Activated B cell treated with CpG ODN at 0.5 μM for 24 hours (primary cell): ENCODE results near the gene HMBS. TPM values are rescaled to one million over a fixed set of nuclear protein-coding genes. Genes with fewer than 3 reads are reported as not detected.
A peak's percentile ranks its signal among the peaks of the same experiment; 100 is the strongest.

Experiments
- ATAC-seq: fragments of 200-7000 bp; cut with Tn5 transposase; one replicate; pipeline ENCODE4 v1.10.0; 2021; ENCODE audit warnings: low read depth, mild to moderate bottlenecking, moderate library complexity
- CTCF ChIA-PET: fragments of 350-600 bp; sonication (Branson Sonifier 250); formaldehyde crosslinking; loops from one replicate; lab custom pipeline; 2021; ENCODE audit warnings: antibody characterized with exemption; lab: Charles Lee
- POLR2A ChIA-PET: fragments of 350-600 bp; sonication (Branson Sonifier 250); formaldehyde crosslinking; loops from one replicate; lab custom pipeline; 2021; ENCODE audit warnings: antibody characterized with exemption; lab: Charles Lee
- DNase-seq: peaks from one replicate; pipeline ENCODE4 v3.0.0; 2022
- H3K27ac Mint-ChIP-seq: one replicate; pipeline ENCODE4 v1.8.0; 2020; ENCODE audit warnings: mixed read lengths
- H3K27me3 Mint-ChIP-seq: one replicate; pipeline ENCODE4 v1.8.0; 2021; ENCODE audit warnings: mixed read lengths
- H3K36me3 Mint-ChIP-seq: one replicate; pipeline ENCODE4 v1.8.0; 2021; ENCODE audit warnings: low read depth, mixed read lengths
- H3K4me1 Mint-ChIP-seq: one replicate; pipeline ENCODE4 v1.8.0; 2021; ENCODE audit warnings: mixed read lengths
- H3K4me3 Mint-ChIP-seq: one replicate; pipeline ENCODE4 v1.8.0; 2020; ENCODE audit warnings: mild to moderate bottlenecking, mixed read lengths
- H3K9me3 Mint-ChIP-seq: one replicate; pipeline ENCODE4 v1.8.0; 2020; ENCODE audit warnings: mixed read lengths
- intact Hi-C: fragments of 100-400 bp; cut with micrococcal nuclease; formaldehyde crosslinking; loops from one replicate; pipeline ENCODE4 v1.15.1; 2024
- total RNA-seq: library from RNA; stranded (reverse); gene quantifications from 2 replicates; pipeline ENCODE4 v1.2.3, GENCODE V29; 2022
- TF ChIP-seq, protein P1 (sequence below): fragments of 200-600 bp; IDR thresholded peaks from one replicate; pipeline ENCODE4 v1.8.0; 2022; ENCODE audit warnings: antibody characterized with exemption, mild to moderate bottlenecking

Gene HMBS
- total RNA-seq, 1 donor from 2014 or later, result 26.9 TPM

GRCh38 chr11:119081682-119082260 is 2.9 kb upstream of the HMBS start:
- no peak overlapping the region for H3K4me3 Mint-ChIP-seq
- ChIA-PET CTCF (no interaction called here), POLR2A (interaction anchor here (0.9 to 2.0 kb wide), 2 partner anchors 13 to 14 kb away, joined by 5 to 9 read pairs; partner anchors contain the start of gene VPS11)
- H3K4me1 Mint-ChIP-seq, result peaks cover 12% of the 10 kb centered on the region
- peaks cover 59% of the 10 kb centered on the region for H3K36me3 Mint-ChIP-seq
- DNase-seq, result no peak
- ATAC-seq, result no peak
- no peaks in the 10 kb centered on the region for H3K27me3 Mint-ChIP-seq
- H3K9me3 Mint-ChIP-seq, result no peaks in the 10 kb centered on the region
- intact Hi-C loops, result no loop called here
- H3K27ac Mint-ChIP-seq, result no peak overlapping the region
- TF ChIP-seq, protein P1, sequence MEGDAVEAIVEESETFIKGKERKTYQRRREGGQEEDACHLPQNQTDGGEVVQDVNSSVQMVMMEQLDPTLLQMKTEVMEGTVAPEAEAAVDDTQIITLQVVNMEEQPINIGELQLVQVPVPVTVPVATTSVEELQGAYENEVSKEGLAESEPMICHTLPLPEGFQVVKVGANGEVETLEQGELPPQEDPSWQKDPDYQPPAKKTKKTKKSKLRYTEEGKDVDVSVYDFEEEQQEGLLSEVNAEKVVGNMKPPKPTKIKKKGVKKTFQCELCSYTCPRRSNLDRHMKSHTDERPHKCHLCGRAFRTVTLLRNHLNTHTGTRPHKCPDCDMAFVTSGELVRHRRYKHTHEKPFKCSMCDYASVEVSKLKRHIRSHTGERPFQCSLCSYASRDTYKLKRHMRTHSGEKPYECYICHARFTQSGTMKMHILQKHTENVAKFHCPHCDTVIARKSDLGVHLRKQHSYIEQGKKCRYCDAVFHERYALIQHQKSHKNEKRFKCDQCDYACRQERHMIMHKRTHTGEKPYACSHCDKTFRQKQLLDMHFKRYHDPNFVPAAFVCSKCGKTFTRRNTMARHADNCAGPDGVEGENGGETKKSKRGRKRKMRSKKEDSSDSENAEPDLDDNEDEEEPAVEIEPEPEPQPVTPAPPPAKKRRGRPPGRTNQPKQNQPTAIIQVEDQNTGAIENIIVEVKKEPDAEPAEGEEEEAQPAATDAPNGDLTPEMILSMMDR, result no peak

DNA sequence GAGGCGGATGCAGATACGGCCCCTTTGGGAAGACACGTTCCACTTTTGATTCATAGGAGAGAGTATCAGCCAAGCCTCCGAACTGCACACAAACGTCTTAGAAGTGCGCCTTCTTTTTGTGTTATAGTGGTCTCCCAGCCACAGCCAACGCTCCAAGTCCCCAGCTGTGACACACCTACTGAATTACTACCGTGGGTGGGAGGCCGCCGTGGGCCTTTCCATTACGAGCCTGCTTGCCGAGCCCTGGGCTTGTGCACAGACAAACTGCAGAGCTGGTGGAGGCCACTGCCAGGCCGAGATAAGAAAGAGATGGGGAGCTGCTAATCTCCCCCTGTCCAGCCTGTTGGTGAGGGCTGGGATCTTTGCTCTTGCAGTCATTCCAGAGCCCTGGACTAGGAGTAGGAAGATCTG is 761 bp downstream of the HMBS start:
- peaks cover 25% of the 10 kb centered on the region for H3K36me3 Mint-ChIP-seq
- H3K4me3 Mint-ChIP-seq, result peak overlapping the region; percentile 95
- POLR2A ChIA-PET, result interaction anchor here (0.6 to 4.1 kb wide), 22 partner anchors 9 to 667 kb away, joined by 3 to 69 read pairs (median 5); partner anchors contain the start of genes ARCN1, BCL9L, C2CD2L and DPAGT1
- intact Hi-C loops, result loop anchor here (1.0 to 2.0 kb wide), 4 partner anchors 10 to 67 kb away; partner anchors contain the start of genes DPAGT1, RPS25, TRAPPC4 and VPS11
- H3K4me1 Mint-ChIP-seq, result peaks cover 17% of the 10 kb centered on the region
- no peaks in the 10 kb centered on the region for H3K9me3 Mint-ChIP-seq
- CTCF ChIA-PET, result interaction anchor here (0.7 to 0.9 kb wide), 4 partner anchors 9 to 1250 kb away, joined by 3 to 5 read pairs (median 4); a partner anchor contains a TSS
- TF ChIP-seq, protein P1, result no peak
- ATAC-seq (no peak), DNase-seq (no peak)
- H3K27ac Mint-ChIP-seq, result peak overlapping the region; percentile 93
- no peaks in the 10 kb centered on the region for H3K27me3 Mint-ChIP-seq

- intact Hi-C loops, result no loop called here
- Mint-ChIP-seq H3K4me1 (peaks cover 17% of the 10 kb centered on the region), H3K36me3 (peaks cover 15% of the 10 kb centered on the region), H3K4me3 (no peak overlapping the region), H3K9me3 (no peaks in the 10 kb centered on the region), H3K27ac (no peak overlapping the region), H3K27me3 (no peaks in the 10 kb centered on the region)
- no peak for DNase-seq
- CTCF ChIA-PET, result no interaction called here
- ATAC-seq, result no peak
- POLR2A ChIA-PET, result interaction anchor here (0.7 to 4.1 kb wide), 3 partner anchors 8 to 17 kb away, joined by 4 to 69 read pairs (median 5); a partner anchor contains a TSS
- TF ChIP-seq, protein P1, result no peak
Observed at GRCh38 chr11:119087123-119087522, 2.4 kb downstream of the HMBS start.

DNA sequence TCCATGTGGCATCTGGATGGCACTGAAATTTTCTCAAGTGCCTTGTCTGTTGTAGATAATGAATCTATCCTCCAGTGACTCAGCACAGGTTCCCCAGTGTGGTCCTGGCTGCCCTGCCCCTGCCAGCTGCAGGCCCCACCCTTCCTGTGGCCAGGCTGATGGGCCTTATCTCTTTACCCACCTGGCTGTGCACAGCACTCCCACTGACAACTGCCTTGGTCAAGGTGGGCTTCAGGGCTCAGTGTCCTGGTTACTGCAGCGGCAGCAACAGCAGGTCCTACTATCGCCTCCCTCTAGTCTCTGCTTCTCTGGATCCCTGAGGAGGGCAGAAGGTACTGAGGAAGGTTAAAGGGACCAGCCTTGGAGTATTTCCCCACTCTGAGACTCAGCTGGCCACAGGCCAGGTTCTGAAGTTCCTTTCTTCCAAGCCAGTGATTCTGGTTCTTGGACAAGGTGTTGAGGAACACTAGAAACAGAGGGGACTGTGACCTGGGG is 3.1 kb downstream of the HMBS start:
- Mint-ChIP-seq H3K4me1 (peaks cover 22% of the 10 kb centered on the region), H3K36me3 (peaks cover 15% of the 10 kb centered on the region), H3K27ac (no peak overlapping the region), H3K27me3 (no peaks in the 10 kb centered on the region), H3K9me3 (no peaks in the 10 kb centered on the region), H3K4me3 (no peak overlapping the region)
- CTCF ChIA-PET, result no interaction called here
- TF ChIP-seq, protein P1, result no peak
- POLR2A ChIA-PET, result no interaction called here
- DNase-seq, result no peak
- intact Hi-C loops, result no loop called here
- ATAC-seq, result no peak

DNA sequence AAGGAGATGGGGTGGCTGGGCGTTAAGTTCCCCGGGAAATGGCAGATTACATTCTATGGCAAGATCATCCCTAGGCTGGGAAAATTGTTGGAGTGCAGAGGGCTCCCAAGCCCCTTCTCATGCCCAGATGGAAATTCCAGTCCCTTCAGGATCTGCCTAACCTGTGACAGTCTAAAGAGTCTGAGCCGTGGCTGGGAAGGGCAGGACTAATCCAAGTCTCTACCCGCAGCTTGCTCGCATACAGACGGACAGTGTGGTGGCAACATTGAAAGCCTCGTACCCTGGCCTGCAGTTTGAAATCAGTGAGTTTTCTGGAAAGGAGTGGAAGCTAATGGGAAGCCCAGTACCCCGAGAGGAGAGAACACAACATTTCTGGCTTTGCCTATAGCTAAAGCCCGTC is 3.7 kb downstream of the HMBS start:
- ATAC-seq, result no peak
- no peak for DNase-seq
- Mint-ChIP-seq H3K27ac (no peak overlapping the region), H3K4me3 (no peak overlapping the region), H3K9me3 (no peaks in the 10 kb centered on the region), H3K4me1 (peaks cover 25% of the 10 kb centered on the region), H3K36me3 (peaks cover 18% of the 10 kb centered on the region), H3K27me3 (no peaks in the 10 kb centered on the region)
- POLR2A ChIA-PET, result no interaction called here
- TF ChIP-seq, protein P1, result no peak
- CTCF ChIA-PET, result no interaction called here
- intact Hi-C loops, result no loop called here
